ENCODE data around the gene ZNF485. TPM values are rescaled to one million over a fixed set of nuclear protein-coding genes. Genes with fewer than 3 reads are reported as not detected.

ZNF485 gene
- total RNA-seq, 1 donor from 2014 or later: 6.7 TPM

DNA sequence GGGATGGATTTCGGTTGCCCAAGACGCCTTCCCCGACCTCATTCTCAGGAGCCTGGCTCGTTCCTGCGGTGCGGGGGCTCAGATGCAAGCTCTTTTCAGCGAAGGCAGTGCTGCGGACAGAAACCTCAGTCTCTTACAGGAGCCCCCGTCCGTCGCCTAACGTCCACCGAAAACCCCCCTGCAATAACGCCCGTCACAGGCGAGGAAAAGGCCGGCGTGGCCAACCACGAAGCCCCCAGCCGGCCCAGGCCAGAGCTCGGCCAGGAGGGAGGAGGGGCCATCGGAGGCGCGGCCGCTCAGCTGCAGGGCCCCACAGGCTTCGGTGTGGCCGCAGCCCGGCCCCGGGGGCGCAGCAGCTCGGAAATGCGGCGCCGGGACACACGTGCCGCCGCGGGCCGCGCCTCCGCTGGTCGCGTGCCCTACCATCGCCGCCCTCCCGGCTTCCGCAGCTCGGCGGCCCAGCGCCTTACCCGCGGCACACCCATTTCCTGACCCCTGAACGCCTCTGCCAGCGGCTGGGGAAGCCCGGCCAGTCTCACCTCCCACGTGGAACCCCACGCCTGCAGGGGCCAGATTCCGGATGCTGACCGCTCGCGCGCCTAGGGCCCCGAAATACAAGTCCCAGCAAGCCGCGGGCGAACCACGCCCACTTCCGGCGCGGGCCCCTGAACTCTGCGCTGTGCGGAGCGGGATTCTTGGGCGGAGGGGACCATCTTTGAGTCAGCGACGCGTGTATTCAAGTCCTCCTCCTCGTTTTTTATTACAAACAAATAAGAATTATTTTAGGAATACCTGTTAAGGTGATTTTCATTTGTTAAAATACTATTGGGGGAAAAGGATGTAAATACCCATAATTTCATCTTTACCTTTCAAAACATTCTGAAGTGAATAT, 32.0 kb upstream of the ZNF485 start, which contains the start of gene ZNF239:
Gene ZNF239 (minus strand): TSS at position 616 of the 892 bp plus-strand sequence. CDS start 16,537 bp downstream, outside the sequence.
- peak; percentile 45 to 70 for DNase-seq (ENCODE audit: low spot score in 2 of 2, unreplicated experiment in 2 of 2)
- TF ChIP-seq, protein P1, sequence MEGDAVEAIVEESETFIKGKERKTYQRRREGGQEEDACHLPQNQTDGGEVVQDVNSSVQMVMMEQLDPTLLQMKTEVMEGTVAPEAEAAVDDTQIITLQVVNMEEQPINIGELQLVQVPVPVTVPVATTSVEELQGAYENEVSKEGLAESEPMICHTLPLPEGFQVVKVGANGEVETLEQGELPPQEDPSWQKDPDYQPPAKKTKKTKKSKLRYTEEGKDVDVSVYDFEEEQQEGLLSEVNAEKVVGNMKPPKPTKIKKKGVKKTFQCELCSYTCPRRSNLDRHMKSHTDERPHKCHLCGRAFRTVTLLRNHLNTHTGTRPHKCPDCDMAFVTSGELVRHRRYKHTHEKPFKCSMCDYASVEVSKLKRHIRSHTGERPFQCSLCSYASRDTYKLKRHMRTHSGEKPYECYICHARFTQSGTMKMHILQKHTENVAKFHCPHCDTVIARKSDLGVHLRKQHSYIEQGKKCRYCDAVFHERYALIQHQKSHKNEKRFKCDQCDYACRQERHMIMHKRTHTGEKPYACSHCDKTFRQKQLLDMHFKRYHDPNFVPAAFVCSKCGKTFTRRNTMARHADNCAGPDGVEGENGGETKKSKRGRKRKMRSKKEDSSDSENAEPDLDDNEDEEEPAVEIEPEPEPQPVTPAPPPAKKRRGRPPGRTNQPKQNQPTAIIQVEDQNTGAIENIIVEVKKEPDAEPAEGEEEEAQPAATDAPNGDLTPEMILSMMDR (IDR thresholded peaks at IDR 0.05; ENCODE audit: unreplicated experiment): no peak
- peaks cover 24% of the 10 kb centered on the region for H3K27me3 Mint-ChIP-seq (ENCODE audit: low read depth)
- peaks cover 7% of the 10 kb centered on the region for H3K36me3 Mint-ChIP-seq
- H3K4me1 Mint-ChIP-seq: peaks cover 14% of the 10 kb centered on the region
- H3K4me3 Mint-ChIP-seq: peak within 1 kb of the TSS; percentile 82
- peaks cover 25% of the 10 kb centered on the region for H3K9me3 Mint-ChIP-seq
- H3K27ac Mint-ChIP-seq: peak within 1 kb of the TSS; percentile 88

DNA sequence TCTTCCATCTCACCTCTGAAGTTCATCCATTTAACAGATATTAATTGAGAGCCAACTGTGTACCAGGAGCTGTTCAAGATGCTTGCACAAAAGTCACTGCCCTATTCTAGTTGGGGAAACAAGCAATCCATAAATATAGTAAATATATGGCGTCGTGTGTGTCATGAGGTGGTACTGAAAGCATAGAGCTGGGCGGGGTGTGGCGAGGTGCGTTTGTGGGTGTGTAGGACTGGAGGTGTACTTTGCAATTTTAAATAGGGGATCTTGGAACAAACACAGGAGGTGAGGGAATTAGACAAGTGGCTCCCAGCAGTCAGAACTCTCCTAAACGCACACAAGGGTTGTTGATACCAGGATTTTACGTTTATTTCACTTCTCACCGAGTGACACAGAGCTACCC, 31.3 kb upstream of the ZNF485 start:
- TF ChIP-seq, protein P1 (IDR thresholded peaks at IDR 0.05; ENCODE audit: unreplicated experiment): no peak
- H3K27ac Mint-ChIP-seq: no peak overlapping the region
- H3K36me3 Mint-ChIP-seq: peaks cover 7% of the 10 kb centered on the region
- H3K27me3 Mint-ChIP-seq (ENCODE audit: low read depth): peaks cover 29% of the 10 kb centered on the region
- peak overlapping the region; percentile 77 for H3K4me3 Mint-ChIP-seq
- peaks cover 14% of the 10 kb centered on the region for H3K4me1 Mint-ChIP-seq
- H3K9me3 Mint-ChIP-seq: peaks cover 25% of the 10 kb centered on the region
- DNase-seq (ENCODE audit: low spot score in 2 of 2, unreplicated experiment in 2 of 2): no peak

DNA sequence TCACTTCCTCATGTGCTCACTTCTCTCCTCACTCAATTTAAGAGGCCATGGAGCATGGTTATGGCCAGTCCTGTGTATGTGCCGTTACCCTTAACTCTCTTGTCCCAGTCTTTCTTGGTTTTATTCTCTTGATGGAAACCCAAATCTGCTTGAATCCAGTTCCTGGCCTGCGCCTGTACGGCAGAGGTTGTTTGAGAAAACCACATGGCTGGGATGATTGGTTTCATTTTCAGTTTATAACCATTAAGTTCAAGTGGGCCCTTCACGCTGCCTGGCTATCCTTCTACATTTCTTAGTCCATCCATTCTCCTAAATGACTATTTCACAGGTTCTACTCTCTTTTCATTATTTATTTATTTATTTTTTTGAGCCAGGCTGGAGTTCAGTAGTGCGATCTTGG, 30.2 kb upstream of the ZNF485 start:
- TF ChIP-seq, protein P1 (IDR thresholded peaks at IDR 0.05; ENCODE audit: unreplicated experiment): no peak
- Mint-ChIP-seq H3K36me3 (peaks cover 2% of the 10 kb centered on the region), H3K4me3 (peak overlapping the region; percentile 6), H3K9me3 (peaks cover 25% of the 10 kb centered on the region), H3K27ac (no peak overlapping the region), H3K27me3 (ENCODE audit: low read depth) (peaks cover 38% of the 10 kb centered on the region), H3K4me1 (peaks cover 14% of the 10 kb centered on the region)
- no peak for DNase-seq (ENCODE audit: low spot score in 2 of 2, unreplicated experiment in 2 of 2)

DNA sequence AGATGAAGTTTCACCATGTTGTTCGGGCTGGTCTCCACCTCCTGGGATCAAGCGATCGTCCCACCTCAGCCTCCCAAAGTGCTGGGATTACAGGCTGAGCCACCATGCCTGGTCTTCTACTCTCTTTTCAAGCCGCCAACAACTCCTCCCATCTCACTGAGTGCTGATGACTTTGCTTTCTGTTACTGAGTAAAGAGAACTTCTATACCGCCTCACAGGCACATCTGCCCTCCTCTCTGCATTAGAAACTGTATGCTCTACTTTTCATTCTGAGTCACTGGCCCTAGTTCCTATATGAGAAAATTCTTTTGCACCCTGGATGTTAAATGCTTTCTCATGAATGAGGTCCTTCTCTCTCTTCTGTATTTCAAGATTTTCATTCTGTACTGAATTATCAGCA, 29.7 kb upstream of the ZNF485 start:
- no peaks in the 10 kb centered on the region for H3K36me3 Mint-ChIP-seq

DNA sequence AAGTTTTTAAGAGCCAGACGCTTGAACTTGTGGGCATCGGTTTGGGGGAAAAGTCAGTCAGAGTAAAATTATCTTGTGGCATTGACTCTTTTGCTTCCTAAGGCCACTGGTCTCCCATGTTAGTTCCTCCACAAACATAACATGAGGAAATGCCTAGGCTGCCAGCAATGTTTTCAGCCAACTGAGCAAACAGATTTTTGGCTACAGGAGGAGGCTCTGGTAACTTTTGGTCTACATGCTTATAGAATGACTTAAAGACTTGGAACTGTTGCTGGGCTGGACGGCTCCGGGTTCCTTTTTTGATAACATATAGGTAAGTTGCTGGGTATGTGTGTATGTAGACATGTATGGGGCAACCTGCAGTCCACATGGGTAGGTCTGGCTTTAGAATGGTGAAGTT, 22.2 kb upstream of the ZNF485 start:
- H3K4me3 Mint-ChIP-seq: no peak overlapping the region
- DNase-seq (ENCODE audit: low spot score in 2 of 2, unreplicated experiment in 2 of 2): no peak
- no peaks in the 10 kb centered on the region for H3K4me1 Mint-ChIP-seq
- no peaks in the 10 kb centered on the region for H3K36me3 Mint-ChIP-seq
- peaks cover 47% of the 10 kb centered on the region for H3K27me3 Mint-ChIP-seq (ENCODE audit: low read depth)
- H3K27ac Mint-ChIP-seq: no peak overlapping the region
- H3K9me3 Mint-ChIP-seq: no peaks in the 10 kb centered on the region
- TF ChIP-seq, protein P1 (IDR thresholded peaks at IDR 0.05; ENCODE audit: unreplicated experiment): no peak

More for the DNA sequence above, 29.7 kb upstream of the ZNF485 start:
- DNase-seq (ENCODE audit: low spot score in 2 of 2, unreplicated experiment in 2 of 2): no peak
- TF ChIP-seq, protein P1 (IDR thresholded peaks at IDR 0.05; ENCODE audit: unreplicated experiment): no peak
- no peak overlapping the region for H3K27ac Mint-ChIP-seq
- H3K4me3 Mint-ChIP-seq: no peak overlapping the region
- peaks cover 25% of the 10 kb centered on the region for H3K9me3 Mint-ChIP-seq
- peaks cover 14% of the 10 kb centered on the region for H3K4me1 Mint-ChIP-seq
- H3K27me3 Mint-ChIP-seq (ENCODE audit: low read depth): peaks cover 41% of the 10 kb centered on the region

Data from mesothelial cell of epicardium (in vitro differentiated cells).